Stomach (tissue), 9 donors: ENCODE results near the gene PPP2R5C. TPM values are rescaled to one million over a fixed set of nuclear protein-coding genes. Genes with fewer than 3 reads are reported as not detected.

ENCODE experiments used
- DNase-seq, 2 donors: peaks; one replicate each; pipeline versions ENCODE4 v3.0.0 to v3.0.0-alpha.2; 2013 to 2019
- H3K27ac ChIP-seq, 5 donors: fragments of 200-600 bp in 4 of 5; sonication (generic) in 4 of 5; one replicate each; pipeline ENCODE4 v1.5.1; 2013 to 2019; ENCODE audit warnings: mild to moderate bottlenecking in 1 of 5, moderate library complexity in 1 of 5
- H3K27me3 ChIP-seq, 3 donors: fragments of 200-600 bp; sonication (generic); one replicate each; pipeline ENCODE4 v1.5.1; 2017 to 2019; ENCODE audit warnings: mixed run types in 1 of 3
- H3K36me3 ChIP-seq, 4 donors: fragments of 200-600 bp; sonication (generic); 1 replicate in 3 of 4; 2 replicates in 1 of 4; pipeline ENCODE4 v1.5.1; 2016 to 2019
- H3K4me1 ChIP-seq, 4 donors: fragments of 200-600 bp; sonication (generic); one replicate each; pipeline ENCODE4 v1.5.1; 2016 to 2019
- H3K4me3 ChIP-seq, 4 donors: fragments of 200-600 bp; sonication (generic) in 3 of 4; one replicate each; pipeline ENCODE4 v1.5.1; 2016 to 2019; ENCODE audit warnings: mild to moderate bottlenecking in 1 of 4
- H3K9me3 ChIP-seq, 4 donors: fragments of 200-600 bp; sonication (generic); one replicate each; pipeline ENCODE4 v1.5.1; 2016 to 2019
- CTCF ChIP-seq, 7 experiments: fragments of 450-650 bp in 4 of 7; fragments of 200-600 bp in 3 of 7; sonication (generic) in 3 of 7; IDR thresholded peaks; one replicate each; pipeline ENCODE4 v1.5.1; 2016 to 2019; ENCODE audit warnings: antibody characterized with exemption in 7 of 7, control low read depth in 2 of 7, mild to moderate bottlenecking in 1 of 7
- EP300 ChIP-seq: sonication (generic); formaldehyde crosslinking; IDR thresholded peaks from one replicate; pipeline ENCODE4 v1.6.1; 2017; ENCODE audit warnings: antibody characterized with exemption
- POLR2A ChIP-seq, 4 donors: fragments of 450-650 bp; IDR thresholded peaks; one replicate each; pipeline ENCODE4 v1.6.1; 2016; ENCODE audit warnings: antibody characterized with exemption in 4 of 4, control low read depth in 2 of 4, mild to moderate bottlenecking in 1 of 4, moderate library complexity in 1 of 4
- POLR2AphosphoS5 ChIP-seq, 3 donors: sonication (generic); formaldehyde crosslinking; IDR thresholded peaks; one replicate each; pipeline ENCODE4 v1.6.1; 2016; ENCODE audit warnings: antibody characterized with exemption in 3 of 3
- WGBS, 5 donors: extraction: QIAGEN DNeasy Blood & Tissue Kit in 3 of 5; methylation state at CpG; one replicate each; pipeline versions ENCODE4 v1.1.5 to v1.1.7; 2013 to 2018; 5-methylcytosine and 5-hydroxymethylcytosine counted together
- intact Hi-C: fragments of 100-400 bp; cut with DNase I; formaldehyde crosslinking; loops from one replicate; pipeline ENCODE4 v1.15.1; 2023; ENCODE audit warnings: low total_unique reads
- polyA plus RNA-seq, 3 donors: library from polyadenylated mRNA; stranded (reverse); fragments of 200-250 nt; gene quantifications; one replicate each; pipeline ENCODE4 v1.2.3, GENCODE V29; 2013
- total RNA-seq, 5 donors: library from RNA; depleted of rRNA; stranded (reverse); fragments of >200 nt; gene quantifications; one replicate each; pipeline versions ENCODE4 v1.1.0 to v1.2.3, GENCODE V29; 2014 to 2016
- donor health status: healthy with polysubstance abuse.
- donor health status: Bipolar disorder and iron deficiency.
- donor health status: healthy.

PPP2R5C gene
- total and polyA plus RNA-seq, 8 donors: 19.7 to 175 (median 89.6) TPM

DNA sequence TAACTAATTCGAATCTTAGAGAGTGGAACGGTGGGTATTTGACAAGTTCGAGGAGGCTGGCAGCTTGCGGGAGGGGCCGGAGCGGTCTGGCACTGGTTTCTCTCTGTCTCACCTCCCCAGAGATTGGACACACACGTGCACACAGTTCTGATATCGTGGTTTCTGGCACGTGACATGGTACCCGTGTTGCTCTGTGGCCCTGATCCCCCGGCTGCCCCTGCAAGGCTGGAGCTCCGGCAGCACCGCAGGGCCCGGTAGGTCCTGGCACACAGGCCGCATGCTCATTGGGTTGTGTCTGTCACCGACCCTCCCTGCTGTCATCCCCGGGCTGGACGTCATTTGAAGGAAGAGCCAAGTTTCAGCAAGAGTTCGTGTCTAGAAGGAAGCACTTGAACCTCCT lies 82.7 kb downstream of the PPP2R5C start:
- H3K9me3 ChIP-seq: no peaks in the 10 kb centered on the region
- WGBS, 5 donors: 71 to 82% (median 77%) methylated on average over 19 of the region's 19 CpGs
- H3K27me3 ChIP-seq: no peaks in the 10 kb centered on the region
- no peak overlapping the region for H3K27ac ChIP-seq
- intact Hi-C loops: no loop called here
- H3K4me1 ChIP-seq: peaks cover 3 to 81% (median 39%) of the 10 kb centered on the region in 4 donors
- no peak overlapping the region for H3K4me3 ChIP-seq
- TF ChIP-seq POLR2A (IDR thresholded peaks at IDR 0.05): no peak
- no peak for TF ChIP-seq CTCF (IDR thresholded peaks at IDR 0.05)
- TF ChIP-seq EP300: no peak
- TF ChIP-seq POLR2AphosphoS5 (IDR thresholded peaks at IDR 0.05): no peak
- no peak for DNase-seq
- no peaks in the 10 kb centered on the region for H3K36me3 ChIP-seq

- intact Hi-C loops: no loop called here
- Histone ChIP-seq H3K4me3 (no peak overlapping the region), H3K9me3 (no peaks in the 10 kb centered on the region), H3K27ac (no peak overlapping the region), H3K4me1 (peaks cover 4 to 81% (median 38%) of the 10 kb centered on the region in 4 donors), H3K27me3 (no peaks in the 10 kb centered on the region), H3K36me3 (no peaks in the 10 kb centered on the region)
- TF ChIP-seq CTCF (IDR thresholded peaks at IDR 0.05) (no peak), POLR2AphosphoS5 (IDR thresholded peaks at IDR 0.05) (no peak), POLR2A (IDR thresholded peaks at IDR 0.05) (no peak), EP300 (no peak)
- no peak for DNase-seq
- WGBS, 5 donors: 72 to 82% (median 79%) methylated on average over 3 of the region's 3 CpGs
Measured at GRCh38 chr14:101844751-101845150, 83.2 kb downstream of the PPP2R5C start.

- TF ChIP-seq EP300: no peak
- no peak for TF ChIP-seq POLR2A (IDR thresholded peaks at IDR 0.05)
- TF ChIP-seq CTCF (IDR thresholded peaks at IDR 0.05): no peak
- TF ChIP-seq POLR2AphosphoS5 (IDR thresholded peaks at IDR 0.05): no peak
- H3K4me1 ChIP-seq: peaks cover 4 to 82% (median 40%) of the 10 kb centered on the region in 4 donors
- WGBS, 5 donors: 74 to 79% (median 76%) methylated on average over 2 of the region's 2 CpGs
- no peak overlapping the region for H3K4me3 ChIP-seq
- H3K36me3 ChIP-seq: no peaks in the 10 kb centered on the region
- H3K27me3 ChIP-seq: no peaks in the 10 kb centered on the region
- intact Hi-C loops: no loop called here
- no peaks in the 10 kb centered on the region for H3K9me3 ChIP-seq
- no peak overlapping the region for H3K27ac ChIP-seq
- DNase-seq: no peak
Measured at GRCh38 chr14:101845496-101845895, 84.0 kb downstream of the PPP2R5C start.

GRCh38 chr14:101845896-101846295 lies 84.4 kb downstream of the PPP2R5C start:
- Histone ChIP-seq H3K27ac (no peak overlapping the region), H3K27me3 (no peaks in the 10 kb centered on the region), H3K4me3 (no peak overlapping the region), H3K9me3 (no peaks in the 10 kb centered on the region), H3K36me3 (no peaks in the 10 kb centered on the region), H3K4me1 (peaks cover 4 to 82% (median 39%) of the 10 kb centered on the region in 4 donors)
- intact Hi-C loops: no loop called here
- no peak for TF ChIP-seq CTCF (IDR thresholded peaks at IDR 0.05)
- TF ChIP-seq POLR2A (IDR thresholded peaks at IDR 0.05): no peak
- no peak for TF ChIP-seq POLR2AphosphoS5 (IDR thresholded peaks at IDR 0.05)
- WGBS, 5 donors: 80 to 88% (median 86%) methylated on average over 10 of the region's 10 CpGs
- DNase-seq: no peak
